Left lobe of liver (tissue), 2 donors: ENCODE results near the gene GRIP1. TPM values are rescaled to one million over a fixed set of nuclear protein-coding genes. Genes with fewer than 3 reads are reported as not detected.
A peak's percentile ranks its signal among the peaks of the same experiment; 100 is the strongest.

Experiments
- ATAC-seq: fragments of 200-7000 bp; cut with Tn5 transposase; one replicate; pipeline ENCODE4 v1.9.1; 2020; ENCODE audit warnings: mild to moderate bottlenecking, moderate library complexity
- DNase-seq: peaks from one replicate; pipeline ENCODE4 v3.0.0-alpha.2; 2020; ENCODE audit warnings: low spot score
- total RNA-seq: library from RNA; stranded (reverse); gene quantifications from one replicate; pipeline ENCODE4 v1.2.1, GENCODE V29; 2021
- donor health status: DM: no; HTN: no; CAD: no; lungs with moderate emphysema.
- donor health status: DM: no; HTN: yes; CAD: no.

GRIP1 gene
- total RNA-seq, 1 donor from 2014 or later, result 0.13 TPM

GRCh38 chr12:66653796-66654195 is 25.1 kb downstream of the GRIP1 start:
- DNase-seq, result no peak
- ATAC-seq, result no peak

- ATAC-seq (no peak), DNase-seq (no peak)
Measured at GRCh38 chr12:66648033-66648735, 30.7 kb downstream of the GRIP1 start.

GRCh38 chr12:66647034-66647691 is 31.7 kb downstream of the GRIP1 start:
- DNase-seq, result no peak
- no peak for ATAC-seq

- ATAC-seq (no peak), DNase-seq (no peak)
Measured at GRCh38 chr12:66644151-66644550, 34.7 kb downstream of the GRIP1 start.

- DNase-seq (no peak), ATAC-seq (no peak)
Measured at GRCh38 chr12:66640691-66641460, 38.0 kb downstream of the GRIP1 start.

- ATAC-seq, result no peak
Measured at GRCh38 chr12:66638666-66639065, 40.2 kb downstream of the GRIP1 start.

GRCh38 chr12:66637699-66638301 is 41.1 kb downstream of the GRIP1 start:
- no peak for ATAC-seq
- no peak for DNase-seq

More at GRCh38 chr12:66638666-66639065, 40.2 kb downstream of the GRIP1 start:
- DNase-seq, result no peak

GRCh38 chr12:66636771-66637170 is 42.1 kb downstream of the GRIP1 start:
- ATAC-seq (no peak), DNase-seq (no peak)

- ATAC-seq (no peak), DNase-seq (no peak)
Measured at GRCh38 chr12:66633676-66634075, 45.2 kb downstream of the GRIP1 start.

- ATAC-seq, result peak; percentile 90
Measured at GRCh38 chr12:66629138-66629870, 49.6 kb downstream of the GRIP1 start.

GRCh38 chr12:66627988-66628317 is 50.9 kb downstream of the GRIP1 start:
- DNase-seq (no peak), ATAC-seq (no peak)

More at GRCh38 chr12:66629138-66629870, 49.6 kb downstream of the GRIP1 start:
- no peak for DNase-seq

GRCh38 chr12:66627270-66627987 is 51.4 kb downstream of the GRIP1 start:
- no peak for ATAC-seq

GRCh38 chr12:66624806-66625205 is 54.1 kb downstream of the GRIP1 start:
- DNase-seq (no peak), ATAC-seq (no peak)

More at GRCh38 chr12:66627270-66627987, 51.4 kb downstream of the GRIP1 start:
- DNase-seq, result no peak

- DNase-seq (no peak), ATAC-seq (no peak)
Measured at GRCh38 chr12:66623455-66623854, 55.4 kb downstream of the GRIP1 start.

GRCh38 chr12:66620688-66621087 is 58.2 kb downstream of the GRIP1 start:
- ATAC-seq, result no peak
- no peak for DNase-seq

GRCh38 chr12:66620026-66620425 is 58.9 kb downstream of the GRIP1 start:
- no peak for DNase-seq
- no peak for ATAC-seq

GRCh38 chr12:66617991-66618390 is 60.9 kb downstream of the GRIP1 start:
- DNase-seq, result no peak
- no peak for ATAC-seq

GRCh38 chr12:66612090-66612775 is 66.6 kb downstream of the GRIP1 start:
- no peak for DNase-seq
- no peak for ATAC-seq

- DNase-seq, result no peak
- no peak for ATAC-seq
Measured at GRCh38 chr12:66607147-66607546, 71.7 kb downstream of the GRIP1 start.
